Right cardiac atrium (tissue), 5 donors: ENCODE data around the gene NETO2. TPM values are rescaled to one million over a fixed set of nuclear protein-coding genes. Genes with fewer than 3 reads are reported as not detected.
"Not testable (repeated sequence)": the region's sequence is repeated elsewhere in the genome, so short reads cannot be mapped to it uniquely, and the experiment has no call there.

Experiments
- ATAC-seq, 2 donors: fragments of 200-7000 bp; cut with Tn5 transposase; one replicate each; pipeline versions ENCODE4 v1.8.0 to v1.9.1; 2020; ENCODE audit warnings: moderate library complexity in 2 of 2, mild to moderate bottlenecking in 1 of 2
- DNase-seq, 3 donors: peaks; one replicate each; pipeline ENCODE4 v3.0.0-alpha.2; 2020
- H3K27ac ChIP-seq: one replicate; pipeline ENCODE4 v1.5.1; 2013; ENCODE audit warnings: mild to moderate bottlenecking, low read length, control low read depth, moderate library complexity
- H3K27me3 ChIP-seq: one replicate; pipeline ENCODE4 v1.6.1; 2013; ENCODE audit not compliant: control insufficient read depth, insufficient read depth
- H3K4me1 ChIP-seq: one replicate; pipeline ENCODE4 v1.6.1; 2013; ENCODE audit warnings: low read length; ENCODE audit not compliant: control insufficient read depth, insufficient read depth
- H3K4me3 ChIP-seq: one replicate; pipeline ENCODE4 v1.5.1; 2013; ENCODE audit warnings: low read length, control low read depth
- H3K9me3 ChIP-seq: one replicate; pipeline ENCODE4 v1.6.1; 2013; ENCODE audit warnings: low read length; ENCODE audit not compliant: control insufficient read depth
- WGBS: extraction: QIAGEN DNeasy Blood & Tissue Kit; methylation state at CpG from one replicate; pipeline ENCODE4 v1.1.7; 2013; 5-methylcytosine and 5-hydroxymethylcytosine counted together
- intact Hi-C, 4 donors: fragments of 100-400 bp; cut with DNase I; formaldehyde crosslinking; loops; one replicate each; pipeline versions ENCODE4 v1.11.0 to v1.14.0; 2022 to 2023
- long read RNA-seq, 4 donors: library from polyadenylated mRNA; unstranded; transcript quantifications; one replicate each; pipeline ENCODE4 v2.0.0, GENCODE V29; 2020 to 2021
- polyA plus RNA-seq: library from polyadenylated mRNA; stranded (reverse); fragments of 200-250 nt; gene quantifications from one replicate; pipeline ENCODE4 v1.2.3, GENCODE V29; 2013
- total RNA-seq, 4 donors: library from RNA; stranded (reverse); fragmentation: NEBNext Ultra II Directional; extraction: Animal tissue kit (Norgen Biotek cat#: 25700); gene quantifications; one replicate each; pipeline ENCODE4 v1.2.1, GENCODE V29; 2021
- donor health status: healthy with polysubstance abuse.
- donor health status: DM: no; HTN: yes; CAD: no.
- donor health status: DM: no; HTN: no; CAD: no.
- donor health status: DM: no; HTN: yes; CAD: no; lungs with severe emphysema.
- donor health status: DM: yes; HTN: yes; CAD: no.

Gene NETO2
- 1 to 10 TPM in 3 of 4 donors, under 1 TPM in 1; 0.97 to 1.8 (median 1.4) TPM for total RNA-seq
- 0.41 TPM for polyA plus RNA-seq
- long read RNA-seq, donor 1, full-length matches to known transcripts, result 2 of 3 reads
- long read RNA-seq, donor 1, partial matches to known transcripts, result 0 of 3 reads
- long read RNA-seq, donor 1, other reads (novel, unspliced or antisense), result 1 of 3 reads
- long read RNA-seq, donor 2, partial matches to known transcripts, result 0 of 1 reads
- long read RNA-seq, donor 2, other reads (novel, unspliced or antisense), result 0 of 1 reads
- long read RNA-seq, donor 3, result 0 reads
- long read RNA-seq, donor 4, result 0 reads

- ATAC-seq (peak; percentile 68 to 73), DNase-seq (peak; percentile 51 to 79 (median 77))
- 3% methylated on average over 130 of the region's 130 CpGs for WGBS
- H3K9me3 ChIP-seq, result no peaks in the 10 kb centered on the region
- intact Hi-C loops, result loop anchor here in 2 of 4 donors (5.0 to 10.0 kb wide), 4 partner anchors 109 to 1018 kb away; partner anchors contain the start of gene ABCC12 (in 1 of the 2)
- peak within 1 kb of the TSS; percentile 77 for H3K4me3 ChIP-seq
- H3K4me1 ChIP-seq, result no peaks in the 10 kb centered on the region
- no peaks in the 10 kb centered on the region for H3K27me3 ChIP-seq
- H3K27ac ChIP-seq, result no peak within 1 kb of the TSS
These were observed at the start of gene NETO2 for GRCh38 chr16:47143677-47144558. Gene NETO2, minus strand, starts transcription at chr16:47143945. Its CDS starts 333 bp downstream, at chr16:47143612.

GRCh38 chr16:47182318-47182717 is 38.6 kb upstream of the NETO2 start:
- DNase-seq (no peak), ATAC-seq (no peak)
- H3K27me3 ChIP-seq, result no peaks in the 10 kb centered on the region
- WGBS, result 93% methylated on average over 3 of the region's 3 CpGs
- H3K27ac ChIP-seq, result no peak overlapping the region
- H3K4me1 ChIP-seq, result no peaks in the 10 kb centered on the region
- H3K9me3 ChIP-seq, result no peaks in the 10 kb centered on the region
- intact Hi-C loops, result no loop called here
- H3K4me3 ChIP-seq, result no peak overlapping the region

- 98% methylated on average over 31 of the region's 31 CpGs for WGBS
- H3K4me1 ChIP-seq, intact Hi-C loops, H3K9me3 ChIP-seq, DNase-seq, ATAC-seq, H3K27me3 ChIP-seq, H3K27ac ChIP-seq, H3K4me3 ChIP-seq: not testable (repeated sequence)
These were observed 37.3 kb upstream of the NETO2 start for GRCh38 chr16:47181066-47181465.

- H3K27ac ChIP-seq, result no peak overlapping the region
- DNase-seq, result no peak
- 91% methylated on average over 8 of the region's 8 CpGs for WGBS
- intact Hi-C loops, result no loop called here
- no peaks in the 10 kb centered on the region for H3K27me3 ChIP-seq
- no peak overlapping the region for H3K4me3 ChIP-seq
- no peaks in the 10 kb centered on the region for H3K9me3 ChIP-seq
- no peak for ATAC-seq
- no peaks in the 10 kb centered on the region for H3K4me1 ChIP-seq
These were observed 36.3 kb upstream of the NETO2 start for GRCh38 chr16:47180073-47180472.

GRCh38 chr16:47175152-47175551 is 31.4 kb upstream of the NETO2 start:
- Histone ChIP-seq H3K9me3 (no peaks in the 10 kb centered on the region), H3K27me3 (no peaks in the 10 kb centered on the region), H3K4me3 (no peak overlapping the region), H3K27ac (no peak overlapping the region), H3K4me1 (no peaks in the 10 kb centered on the region)
- intact Hi-C loops, result no loop called here
- ATAC-seq (no peak), DNase-seq (no peak)

GRCh38 chr16:47162670-47163420 is 19.1 kb upstream of the NETO2 start:
- no peak for ATAC-seq

GRCh38 chr16:47161464-47161863 is 17.7 kb upstream of the NETO2 start:
- Histone ChIP-seq H3K9me3 (no peaks in the 10 kb centered on the region), H3K4me3 (no peak overlapping the region), H3K4me1 (no peaks in the 10 kb centered on the region), H3K27ac (no peak overlapping the region), H3K27me3 (no peaks in the 10 kb centered on the region)
- intact Hi-C loops, result no loop called here
- WGBS, result 94% methylated on average over 4 of the region's 4 CpGs
- ATAC-seq (no peak), DNase-seq (no peak)

More at GRCh38 chr16:47162670-47163420, 19.1 kb upstream of the NETO2 start:
- Histone ChIP-seq H3K4me3 (no peak overlapping the region), H3K27ac (no peak overlapping the region), H3K4me1 (no peaks in the 10 kb centered on the region), H3K9me3 (no peaks in the 10 kb centered on the region), H3K27me3 (no peaks in the 10 kb centered on the region)
- intact Hi-C loops, result no loop called here
- WGBS, result 92% methylated on average over 10 of the region's 10 CpGs
- no peak for DNase-seq

GRCh38 chr16:47160422-47160821 is 16.7 kb upstream of the NETO2 start:
- intact Hi-C loops, result no loop called here
- no peaks in the 10 kb centered on the region for H3K27me3 ChIP-seq
- no peaks in the 10 kb centered on the region for H3K9me3 ChIP-seq
- H3K4me1 ChIP-seq, result no peaks in the 10 kb centered on the region
- ATAC-seq (no peak), DNase-seq (no peak)
- 95% methylated on average over 3 of the region's 3 CpGs for WGBS
- no peak overlapping the region for H3K4me3 ChIP-seq
- H3K27ac ChIP-seq, result no peak overlapping the region

GRCh38 chr16:47158992-47159391 is 15.2 kb upstream of the NETO2 start:
- DNase-seq (no peak), ATAC-seq (no peak)
- no peak overlapping the region for H3K27ac ChIP-seq
- intact Hi-C loops, result no loop called here
- H3K27me3 ChIP-seq, result no peaks in the 10 kb centered on the region
- no peaks in the 10 kb centered on the region for H3K4me1 ChIP-seq
- no peak overlapping the region for H3K4me3 ChIP-seq
- H3K9me3 ChIP-seq, result no peaks in the 10 kb centered on the region

- Histone ChIP-seq H3K9me3 (no peaks in the 10 kb centered on the region), H3K27me3 (no peaks in the 10 kb centered on the region), H3K4me3 (no peak overlapping the region), H3K27ac (no peak overlapping the region), H3K4me1 (no peaks in the 10 kb centered on the region)
- 94% methylated on average over 3 of the region's 3 CpGs for WGBS
- intact Hi-C loops, result no loop called here
- DNase-seq (no peak), ATAC-seq (no peak)
These were observed 13.0 kb upstream of the NETO2 start for GRCh38 chr16:47156680-47157215.
